ENCODE data around the gene PPA2.

The PPA2 gene

GRCh38 chr4:105451346-105451745 is 22.5 kb downstream of the PPA2 start:
- no peak overlapping the region for H3K4me3 ChIP-seq (ENCODE audit: low read length)
- no peak for DNase-seq (ENCODE audit: low read depth)
- TF ChIP-seq CTCF (IDR thresholded peaks at IDR 0.05; ENCODE audit: insufficient read depth, low read depth, low read length, missing control alignments), result no peak

GRCh38 chr4:105440890-105441289 is 33.0 kb downstream of the PPA2 start:
- no peak for TF ChIP-seq CTCF (IDR thresholded peaks at IDR 0.05; ENCODE audit: insufficient read depth, low read depth, low read length, missing control alignments)
- H3K4me3 ChIP-seq (ENCODE audit: low read length), result no peak overlapping the region
- DNase-seq (ENCODE audit: low read depth), result no peak

GRCh38 chr4:105437637-105438036 is 36.2 kb downstream of the PPA2 start:
- DNase-seq (ENCODE audit: low read depth), result no peak
- H3K4me3 ChIP-seq (ENCODE audit: low read length), result no peak overlapping the region
- no peak for TF ChIP-seq CTCF (IDR thresholded peaks at IDR 0.05; ENCODE audit: insufficient read depth, low read depth, low read length, missing control alignments)

- no peak for DNase-seq (ENCODE audit: low read depth)
- no peak for TF ChIP-seq CTCF (IDR thresholded peaks at IDR 0.05; ENCODE audit: insufficient read depth, low read depth, low read length, missing control alignments)
- no peak overlapping the region for H3K4me3 ChIP-seq (ENCODE audit: low read length)
These were observed 37.4 kb downstream of the PPA2 start for GRCh38 chr4:105436414-105436813.

GRCh38 chr4:105434940-105435339 is 38.9 kb downstream of the PPA2 start:
- no peak overlapping the region for H3K4me3 ChIP-seq (ENCODE audit: low read length)
- no peak for DNase-seq (ENCODE audit: low read depth)
- TF ChIP-seq CTCF (IDR thresholded peaks at IDR 0.05; ENCODE audit: insufficient read depth, low read depth, low read length, missing control alignments), result no peak

GRCh38 chr4:105433421-105433820 is 40.4 kb downstream of the PPA2 start:
- H3K4me3 ChIP-seq (ENCODE audit: low read length), result no peak overlapping the region
- no peak for TF ChIP-seq CTCF (IDR thresholded peaks at IDR 0.05; ENCODE audit: insufficient read depth, low read depth, low read length, missing control alignments)
- no peak for DNase-seq (ENCODE audit: low read depth)

- no peak for DNase-seq (ENCODE audit: low read depth)
- TF ChIP-seq CTCF (IDR thresholded peaks at IDR 0.05; ENCODE audit: insufficient read depth, low read depth, low read length, missing control alignments), result no peak
- no peak overlapping the region for H3K4me3 ChIP-seq (ENCODE audit: low read length)
These were observed 41.4 kb downstream of the PPA2 start for GRCh38 chr4:105432438-105432837.
